Measurements from ENCODE around the gene FRAT1.

The FRAT1 gene

DNA sequence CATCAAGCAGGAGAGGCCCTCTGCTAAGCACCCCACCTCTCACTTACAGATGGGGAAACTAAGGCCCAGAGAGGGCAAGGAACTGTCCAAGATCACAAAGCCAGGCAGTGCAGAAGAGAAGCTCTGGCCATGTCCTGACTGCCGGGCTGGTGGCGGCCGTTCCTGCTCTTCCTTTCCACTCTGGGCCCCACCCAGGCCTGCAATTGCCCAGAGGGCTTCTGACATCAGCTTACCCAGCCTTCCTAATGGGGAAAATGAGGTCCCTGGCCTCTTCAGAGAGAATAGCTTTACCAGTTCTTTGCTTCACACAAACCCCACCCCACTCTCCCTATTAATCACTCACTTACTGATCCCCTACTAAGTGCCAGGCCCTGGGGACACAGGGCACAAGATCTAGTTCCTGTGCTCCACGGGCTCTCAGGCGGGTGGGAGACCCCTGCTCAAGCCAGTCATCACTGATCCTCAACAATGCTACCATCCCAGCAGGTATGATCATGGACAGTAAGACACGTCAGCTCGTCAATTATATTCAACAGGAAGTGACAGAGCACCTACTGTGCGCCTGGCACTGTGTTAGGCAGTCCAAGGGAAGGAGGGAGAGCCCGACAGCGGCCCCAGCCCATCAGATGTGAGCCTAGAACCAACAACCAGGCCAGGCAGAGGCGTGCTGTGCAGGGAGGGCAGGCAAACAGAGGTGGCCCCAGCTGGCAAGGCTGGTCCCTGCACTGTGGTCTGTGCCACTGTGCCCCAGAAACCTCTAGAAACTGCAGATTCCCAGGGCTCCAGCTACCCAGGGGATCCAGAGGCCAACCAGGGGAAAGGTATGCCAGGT is 41.9 kb downstream of the FRAT1 start:
- H3K4me3 ChIP-seq (ENCODE audit: low read length) = no peak overlapping the region
- TF ChIP-seq, protein P1, sequence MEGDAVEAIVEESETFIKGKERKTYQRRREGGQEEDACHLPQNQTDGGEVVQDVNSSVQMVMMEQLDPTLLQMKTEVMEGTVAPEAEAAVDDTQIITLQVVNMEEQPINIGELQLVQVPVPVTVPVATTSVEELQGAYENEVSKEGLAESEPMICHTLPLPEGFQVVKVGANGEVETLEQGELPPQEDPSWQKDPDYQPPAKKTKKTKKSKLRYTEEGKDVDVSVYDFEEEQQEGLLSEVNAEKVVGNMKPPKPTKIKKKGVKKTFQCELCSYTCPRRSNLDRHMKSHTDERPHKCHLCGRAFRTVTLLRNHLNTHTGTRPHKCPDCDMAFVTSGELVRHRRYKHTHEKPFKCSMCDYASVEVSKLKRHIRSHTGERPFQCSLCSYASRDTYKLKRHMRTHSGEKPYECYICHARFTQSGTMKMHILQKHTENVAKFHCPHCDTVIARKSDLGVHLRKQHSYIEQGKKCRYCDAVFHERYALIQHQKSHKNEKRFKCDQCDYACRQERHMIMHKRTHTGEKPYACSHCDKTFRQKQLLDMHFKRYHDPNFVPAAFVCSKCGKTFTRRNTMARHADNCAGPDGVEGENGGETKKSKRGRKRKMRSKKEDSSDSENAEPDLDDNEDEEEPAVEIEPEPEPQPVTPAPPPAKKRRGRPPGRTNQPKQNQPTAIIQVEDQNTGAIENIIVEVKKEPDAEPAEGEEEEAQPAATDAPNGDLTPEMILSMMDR (conservative IDR thresholded peaks at IDR 0.05; ENCODE audit: low read depth, low read length) = no peak
- no peak for DNase-seq (ENCODE audit: low read depth)

DNA sequence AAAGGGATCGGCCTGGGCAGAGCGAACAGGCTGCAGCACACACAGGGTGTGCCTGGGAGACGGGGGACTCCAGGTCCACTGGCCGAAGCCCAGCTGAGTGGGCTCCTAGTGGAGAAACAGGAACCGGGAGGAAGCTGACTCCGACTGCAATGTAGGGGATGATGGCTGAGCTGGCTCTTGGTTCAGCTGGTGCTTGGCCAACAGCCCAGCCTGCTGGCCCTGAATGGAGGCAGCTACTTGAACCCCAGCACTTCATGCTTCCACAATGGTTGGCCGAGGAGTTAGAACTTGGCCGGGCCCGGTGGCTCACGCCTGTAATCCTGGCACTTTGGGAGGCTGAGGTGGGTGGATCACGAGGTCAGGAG is 42.4 kb downstream of the FRAT1 start:
- TF ChIP-seq, protein P1 (conservative IDR thresholded peaks at IDR 0.05; ENCODE audit: low read depth, low read length) = no peak
- DNase-seq (ENCODE audit: low read depth) = no peak
- H3K4me3 ChIP-seq (ENCODE audit: low read length) = no peak overlapping the region

DNA sequence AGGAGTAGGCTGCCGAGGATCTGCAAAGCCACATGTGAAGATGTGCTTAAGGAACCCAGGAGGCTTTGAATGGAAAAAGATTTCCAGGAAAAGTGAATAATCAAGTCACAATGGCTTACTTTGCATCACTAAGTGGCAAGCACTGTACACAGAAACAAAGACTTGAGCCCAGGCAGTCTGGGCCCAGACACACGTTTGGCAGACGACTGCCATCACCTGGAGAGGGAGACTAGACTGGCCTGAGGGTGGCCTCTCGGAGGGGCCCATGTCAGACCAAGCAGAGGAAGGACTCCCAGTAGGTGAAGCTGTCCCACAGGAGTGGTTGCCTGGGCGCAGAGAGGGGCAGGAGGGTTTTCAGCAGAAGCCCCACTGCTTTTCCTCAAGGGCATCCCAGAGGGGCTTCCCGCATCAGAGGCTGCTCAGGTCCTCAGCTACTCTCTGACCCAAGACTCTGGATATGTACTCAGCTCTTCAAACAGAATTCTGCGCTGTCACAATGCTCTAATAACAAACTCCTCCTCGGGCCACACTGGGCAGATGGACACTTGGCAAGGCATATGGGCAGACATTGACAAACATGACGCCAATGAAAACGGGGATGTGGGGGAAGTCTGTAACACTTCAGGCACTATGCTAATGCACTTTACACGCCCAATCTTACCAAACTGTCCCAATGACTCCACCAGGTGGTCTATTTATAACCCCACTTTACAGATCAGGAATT is 43.4 kb downstream of the FRAT1 start:
- no peak for DNase-seq (ENCODE audit: low read depth)
- TF ChIP-seq, protein P1 (conservative IDR thresholded peaks at IDR 0.05; ENCODE audit: low read depth, low read length) = no peak
- H3K4me3 ChIP-seq (ENCODE audit: low read length) = no peak overlapping the region

DNA sequence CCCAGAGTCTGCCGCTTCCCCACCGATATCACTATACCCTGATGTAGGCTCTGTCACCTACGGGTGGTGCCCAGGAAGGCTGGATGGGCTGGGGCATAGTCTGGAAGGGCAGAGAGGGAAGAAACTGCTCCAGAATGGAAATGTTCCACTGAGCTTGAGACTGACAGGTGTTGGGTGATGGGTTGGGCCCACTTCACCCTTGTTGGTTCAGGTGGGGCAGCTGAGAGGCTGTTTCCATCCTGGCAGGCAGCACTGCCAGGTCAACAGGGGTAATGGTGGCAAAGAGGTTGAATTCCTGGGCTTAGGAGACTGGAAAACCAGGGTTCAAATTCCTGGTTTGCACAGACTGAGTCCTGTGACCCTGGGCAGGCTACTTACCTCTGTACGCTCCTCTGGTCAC is 44.0 kb downstream of the FRAT1 start:
- DNase-seq (ENCODE audit: low read depth) = no peak
- no peak overlapping the region for H3K4me3 ChIP-seq (ENCODE audit: low read length)
- TF ChIP-seq, protein P1 (conservative IDR thresholded peaks at IDR 0.05; ENCODE audit: low read depth, low read length) = no peak

DNA sequence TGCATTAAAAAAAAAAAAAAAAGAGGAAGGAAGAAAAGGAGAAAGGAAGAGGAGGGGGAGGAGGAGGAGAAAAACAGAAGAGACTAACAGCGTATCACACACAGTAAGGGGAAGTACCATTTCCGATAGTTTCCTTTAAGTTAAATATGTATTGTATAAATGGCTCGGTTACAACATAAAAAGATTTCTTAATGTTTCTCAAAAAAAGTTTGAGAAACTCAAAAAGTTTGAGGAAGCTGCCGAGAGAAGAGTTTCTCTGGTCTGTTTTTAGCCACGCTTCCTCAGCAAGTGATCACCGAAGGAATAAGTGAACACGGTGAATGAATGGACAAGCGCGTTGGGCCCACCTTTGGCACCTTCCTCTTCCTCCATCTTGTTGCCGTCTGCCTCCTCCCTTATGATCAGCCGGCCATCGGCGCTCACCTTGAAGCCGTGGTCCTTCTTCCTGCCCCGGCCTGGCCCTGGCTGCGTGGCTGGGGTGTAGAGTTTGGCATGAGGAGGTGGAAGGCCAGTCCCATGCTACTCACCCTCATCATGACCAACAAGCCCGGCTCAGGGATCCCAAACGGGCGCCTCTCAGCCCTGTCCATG is 46.8 kb downstream of the FRAT1 start:
- no peak for DNase-seq (ENCODE audit: low read depth)
- TF ChIP-seq, protein P1 (conservative IDR thresholded peaks at IDR 0.05; ENCODE audit: low read depth, low read length) = no peak
- H3K4me3 ChIP-seq (ENCODE audit: low read length) = no peak overlapping the region

DNA sequence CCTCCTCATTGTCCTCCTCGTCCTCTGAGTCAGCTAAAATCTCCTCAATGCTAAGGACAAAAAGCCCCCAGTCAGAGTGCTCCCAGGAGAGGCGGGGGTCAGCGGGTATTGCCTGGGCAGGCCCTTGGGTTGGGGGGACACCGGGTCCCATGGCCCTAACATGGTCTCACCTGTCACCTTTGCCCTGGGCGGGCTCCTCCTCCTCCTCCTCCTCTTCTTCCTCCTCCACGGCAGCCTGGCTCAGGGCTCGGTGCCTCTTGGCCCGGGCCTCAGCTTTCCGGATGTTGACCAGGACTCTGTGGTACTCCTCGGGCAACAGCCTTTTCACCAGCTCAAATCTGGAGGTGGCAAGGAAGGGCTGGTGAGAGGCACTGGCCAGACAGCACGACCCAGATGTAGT is 47.5 kb downstream of the FRAT1 start:
- TF ChIP-seq, protein P1 (conservative IDR thresholded peaks at IDR 0.05; ENCODE audit: low read depth, low read length) = no peak
- no peak overlapping the region for H3K4me3 ChIP-seq (ENCODE audit: low read length)

More for the DNA sequence above, 47.5 kb downstream of the FRAT1 start:
- no peak for DNase-seq (ENCODE audit: low read depth)

All from retinal pigment epithelial cell (primary cell).